OCI-LY1 (cell line): Measurements from ENCODE around the gene MICAL2.

Experiments used
- H2AFZ ChIP-seq: fragments of 200-600 bp; sonication (generic), shearing (Covaris generic); 2 replicates; pipeline ENCODE4 v1.6.0; 2014; ENCODE audit warnings: antibody characterized with exemption, mild to moderate bottlenecking, low read length
- H3F3A ChIP-seq: fragments of 200-600 bp; sonication (generic), shearing (Covaris generic); 2 replicates; pipeline ENCODE4 v1.6.0; 2014; ENCODE audit warnings: mild to moderate bottlenecking, antibody characterized with exemption, low read length, moderate library complexity; ENCODE audit not compliant: insufficient read depth
- H3K27ac ChIP-seq: fragments of 200-600 bp; sonication (generic); 2 replicates; pipeline ENCODE4 v1.5.1; 2014; ENCODE audit warnings: low read length, mixed run types, mild to moderate bottlenecking, low read depth; ENCODE audit not compliant: poor library complexity, severe bottlenecking
- H3K27me3 ChIP-seq: fragments of 200-600 bp; sonication (generic); 2 replicates; pipeline ENCODE4 v1.6.0; 2014; ENCODE audit warnings: antibody characterized with exemption, mild to moderate bottlenecking, low read length, moderate library complexity; ENCODE audit not compliant: insufficient read depth
- H3K36me3 ChIP-seq: fragments of 200-600 bp; sonication (generic); 2 replicates; pipeline ENCODE4 v1.6.1; 2014; ENCODE audit warnings: mild to moderate bottlenecking, antibody characterized with exemption, low read length, moderate library complexity, mixed read lengths; ENCODE audit not compliant: insufficient read depth
- H3K4me1 ChIP-seq: fragments of 200-600 bp; sonication (generic); 2 replicates; pipeline ENCODE4 v1.5.1; 2014; ENCODE audit warnings: mild to moderate bottlenecking, low read length, moderate library complexity; ENCODE audit not compliant: insufficient read depth, severe bottlenecking
- H3K4me2 ChIP-seq: fragments of 200-600 bp; sonication (generic), shearing (Covaris generic); 2 replicates; pipeline ENCODE4 v1.6.1; 2014; ENCODE audit warnings: low read length
- H3K4me3 ChIP-seq: fragments of 200-600 bp; sonication (generic); 2 replicates; pipeline ENCODE4 v1.5.1; 2014; ENCODE audit warnings: low read length, low read depth, mild to moderate bottlenecking, mixed read lengths; ENCODE audit not compliant: poor library complexity, severe bottlenecking
- H3K79me2 ChIP-seq: fragments of 200-600 bp; shearing (Covaris generic); 2 replicates; pipeline ENCODE4 v1.6.1; 2016; ENCODE audit warnings: mixed run types, low read length, mixed read lengths; ENCODE audit not compliant: insufficient read depth
- H3K9ac ChIP-seq: fragments of 200-600 bp; sonication (generic), shearing (Covaris generic); 2 replicates; pipeline ENCODE4 v1.6.1; 2014; ENCODE audit warnings: mild to moderate bottlenecking, low read length, mixed read lengths
- H3K9me2 ChIP-seq: fragments of 200-600 bp; sonication (generic), shearing (Covaris generic); 2 replicates; pipeline ENCODE4 v1.6.1; 2014; ENCODE audit warnings: low read depth, mild to moderate bottlenecking, low read length, mixed read lengths
- H3K9me3 ChIP-seq: fragments of 200-600 bp; shearing (Covaris generic); 2 replicates; pipeline ENCODE4 v1.6.1; 2014; ENCODE audit warnings: low read length, mixed read lengths
- H4K20me1 ChIP-seq: fragments of 200-600 bp; sonication (generic), shearing (Covaris generic); 2 replicates; pipeline ENCODE4 v1.6.0; 2016; ENCODE audit warnings: mild to moderate bottlenecking, low read length; ENCODE audit not compliant: insufficient read depth
- EZH2 ChIP-seq: fragments of 200-600 bp; sonication (generic), shearing (Covaris generic); IDR thresholded peaks from 2 replicates; pipeline ENCODE4 v1.8.0; 2017; ENCODE audit warnings: borderline replicate concordance, mixed run types, mild to moderate bottlenecking, antibody characterized with exemption, low read length, moderate library complexity, mixed read lengths
- TF ChIP-seq, protein P1 (sequence below): fragments of 200-600 bp; sonication (generic), shearing (Covaris generic); IDR thresholded peaks from 2 replicates; pipeline ENCODE4 v1.5.1; 2017; ENCODE audit warnings: mild to moderate bottlenecking, antibody characterized with exemption, low read length, moderate library complexity, mixed read lengths

MICAL2 gene

DNA sequence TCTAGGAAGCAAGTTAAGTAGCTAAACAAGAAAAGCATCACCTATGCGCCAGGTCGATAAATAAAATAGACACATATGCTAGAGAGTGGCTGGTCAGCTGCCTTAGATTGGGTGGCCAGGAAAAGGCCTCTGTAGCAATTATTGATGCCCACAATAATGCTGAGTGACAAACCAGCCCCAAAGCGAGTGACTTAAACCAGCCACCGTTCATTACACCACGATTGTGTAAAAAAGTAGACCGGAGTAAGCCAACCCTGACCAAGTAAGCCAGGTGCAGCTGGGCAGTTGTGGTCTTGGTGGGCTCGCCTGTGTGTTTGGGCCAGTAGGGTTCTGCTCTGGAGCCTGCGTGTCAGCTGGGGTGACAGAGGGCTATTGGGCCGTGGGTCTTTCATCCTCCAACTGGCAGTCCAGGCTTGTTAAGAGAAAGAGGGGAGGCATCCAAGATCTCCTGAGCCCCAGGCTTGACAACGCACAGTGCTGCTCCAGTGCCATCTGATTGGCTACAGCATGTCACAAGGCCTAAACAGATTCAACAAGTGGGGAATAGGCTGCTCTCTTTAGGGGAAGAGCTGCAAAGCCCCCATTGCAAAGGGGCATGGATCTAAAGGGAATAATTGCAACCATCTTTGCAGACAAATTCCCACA, 166.6 kb downstream of the MICAL2 start:
- Histone ChIP-seq H3F3A (no peaks in the 10 kb centered on the region), H4K20me1 (no peaks in the 10 kb centered on the region), H3K9me2 (no peaks in the 10 kb centered on the region), H3K4me3 (no peak overlapping the region), H3K27me3 (no peaks in the 10 kb centered on the region), H3K79me2 (no peaks in the 10 kb centered on the region), H2AFZ (no peak overlapping the region), H3K4me1 (no peaks in the 10 kb centered on the region), H3K4me2 (no peak overlapping the region), H3K9me3 (no peaks in the 10 kb centered on the region), H3K27ac (no peak overlapping the region), H3K9ac (no peak overlapping the region), H3K36me3 (no peaks in the 10 kb centered on the region)
- no peak for TF ChIP-seq EZH2
- TF ChIP-seq, protein P1, sequence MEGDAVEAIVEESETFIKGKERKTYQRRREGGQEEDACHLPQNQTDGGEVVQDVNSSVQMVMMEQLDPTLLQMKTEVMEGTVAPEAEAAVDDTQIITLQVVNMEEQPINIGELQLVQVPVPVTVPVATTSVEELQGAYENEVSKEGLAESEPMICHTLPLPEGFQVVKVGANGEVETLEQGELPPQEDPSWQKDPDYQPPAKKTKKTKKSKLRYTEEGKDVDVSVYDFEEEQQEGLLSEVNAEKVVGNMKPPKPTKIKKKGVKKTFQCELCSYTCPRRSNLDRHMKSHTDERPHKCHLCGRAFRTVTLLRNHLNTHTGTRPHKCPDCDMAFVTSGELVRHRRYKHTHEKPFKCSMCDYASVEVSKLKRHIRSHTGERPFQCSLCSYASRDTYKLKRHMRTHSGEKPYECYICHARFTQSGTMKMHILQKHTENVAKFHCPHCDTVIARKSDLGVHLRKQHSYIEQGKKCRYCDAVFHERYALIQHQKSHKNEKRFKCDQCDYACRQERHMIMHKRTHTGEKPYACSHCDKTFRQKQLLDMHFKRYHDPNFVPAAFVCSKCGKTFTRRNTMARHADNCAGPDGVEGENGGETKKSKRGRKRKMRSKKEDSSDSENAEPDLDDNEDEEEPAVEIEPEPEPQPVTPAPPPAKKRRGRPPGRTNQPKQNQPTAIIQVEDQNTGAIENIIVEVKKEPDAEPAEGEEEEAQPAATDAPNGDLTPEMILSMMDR, result no peak

DNA sequence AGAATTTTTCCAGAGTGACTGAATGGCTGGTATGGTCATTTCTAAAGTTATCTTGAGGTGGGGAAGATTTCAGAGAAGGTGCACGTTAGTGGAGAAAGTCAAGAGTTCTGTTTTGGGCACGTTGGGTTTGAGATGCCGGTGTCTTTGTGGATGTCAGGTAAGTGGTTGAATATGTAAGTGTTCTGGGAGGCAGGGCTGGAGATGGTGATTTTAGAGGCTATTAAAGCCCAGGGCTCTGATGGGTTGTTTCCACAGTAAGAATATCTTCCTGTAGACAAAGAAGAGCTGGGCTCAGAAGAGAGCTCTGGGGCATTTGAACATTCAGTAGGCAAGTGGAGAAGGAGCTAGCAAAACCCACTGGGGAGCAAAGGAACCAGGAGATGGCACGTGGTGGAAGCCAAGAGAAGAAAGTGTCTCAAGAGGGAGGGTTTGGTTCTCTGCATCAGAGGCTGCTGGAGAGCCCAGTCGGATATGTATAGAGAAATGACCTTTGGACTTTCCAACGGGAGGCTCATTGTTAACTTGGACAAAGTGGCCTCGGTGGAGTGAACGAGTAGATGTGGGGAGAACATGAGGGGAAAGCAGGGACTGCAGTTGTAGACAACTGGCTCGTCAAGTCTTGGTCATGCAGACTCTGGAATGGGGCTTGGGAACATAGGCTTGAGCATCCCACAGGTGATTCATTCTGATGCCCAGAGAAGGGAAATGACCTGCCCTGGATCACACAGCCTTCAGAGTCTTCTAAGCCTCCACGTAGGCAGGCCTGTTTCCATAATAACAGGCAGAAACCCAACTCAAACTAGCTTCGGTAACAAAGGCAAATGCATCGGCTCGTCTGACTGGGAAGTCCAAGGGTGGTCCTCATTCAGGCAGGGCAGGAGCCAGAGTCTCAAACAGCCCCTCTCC, 168.6 kb downstream of the MICAL2 start:
- Histone ChIP-seq H3K9me2 (no peaks in the 10 kb centered on the region), H3K9me3 (no peaks in the 10 kb centered on the region), H3K36me3 (no peaks in the 10 kb centered on the region), H2AFZ (no peak overlapping the region), H3K27ac (no peak overlapping the region), H3F3A (no peaks in the 10 kb centered on the region), H4K20me1 (no peaks in the 10 kb centered on the region), H3K4me2 (no peak overlapping the region), H3K4me3 (no peak overlapping the region), H3K4me1 (no peaks in the 10 kb centered on the region), H3K9ac (no peak overlapping the region), H3K79me2 (no peaks in the 10 kb centered on the region), H3K27me3 (no peaks in the 10 kb centered on the region)
- TF ChIP-seq, protein P1, result no peak
- TF ChIP-seq EZH2, result no peak

DNA sequence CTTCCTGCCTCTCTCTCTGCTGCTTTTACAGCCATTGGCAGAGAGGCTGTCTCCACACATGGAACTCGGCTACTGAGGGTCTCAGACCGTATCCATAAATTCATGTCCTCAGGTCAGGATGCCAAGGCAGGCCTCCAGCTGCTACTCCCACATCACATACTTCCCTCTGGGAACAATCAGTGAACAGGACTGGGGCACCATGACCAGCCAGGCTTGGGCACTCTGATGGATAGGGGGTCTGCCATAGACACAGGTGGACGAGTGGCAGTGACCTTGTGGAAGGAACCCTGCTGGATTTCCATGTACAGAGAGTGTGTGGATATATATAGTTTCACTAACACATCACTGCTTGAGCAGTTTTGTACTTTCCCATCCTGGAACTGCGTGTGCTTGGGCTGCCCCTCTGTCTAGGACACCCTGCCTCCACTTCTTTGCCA, 169.3 kb downstream of the MICAL2 start:
- no peaks in the 10 kb centered on the region for H4K20me1 ChIP-seq
- no peaks in the 10 kb centered on the region for H3K27me3 ChIP-seq
- no peaks in the 10 kb centered on the region for H3F3A ChIP-seq
- no peaks in the 10 kb centered on the region for H3K79me2 ChIP-seq
- no peaks in the 10 kb centered on the region for H3K4me1 ChIP-seq
- H3K9me3 ChIP-seq, result no peaks in the 10 kb centered on the region
- H3K36me3 ChIP-seq, result no peaks in the 10 kb centered on the region
- no peak overlapping the region for H3K27ac ChIP-seq
- no peak overlapping the region for H3K4me3 ChIP-seq
- H2AFZ ChIP-seq, result no peak overlapping the region
- no peak overlapping the region for H3K4me2 ChIP-seq
- H3K9me2 ChIP-seq, result no peaks in the 10 kb centered on the region
- no peak overlapping the region for H3K9ac ChIP-seq
- no peak for TF ChIP-seq EZH2
- TF ChIP-seq, protein P1, result no peak
